Activated CD4-positive, alpha-beta T cell treated with anti-CD3 and anti-CD28 coated beads for 36 hours (primary cell): Measurements from ENCODE around the gene CPNE2. TPM values are rescaled to one million over a fixed set of nuclear protein-coding genes. Genes with fewer than 3 reads are reported as not detected.

Experiments
- ATAC-seq: fragments of 200-7000 bp; cut with Tn5 transposase; one replicate; pipeline ENCODE4 v1.10.0; 2021; ENCODE audit warnings: mild to moderate bottlenecking, moderate library complexity
- CTCF ChIA-PET: fragments of 350-600 bp; sonication (Branson Sonifier 250); formaldehyde crosslinking; loops from one replicate; lab custom pipeline; 2021; ENCODE audit warnings: antibody characterized with exemption; lab: Charles Lee
- POLR2A ChIA-PET: fragments of 350-600 bp; sonication (Branson Sonifier 250); formaldehyde crosslinking; loops from one replicate; lab custom pipeline; 2021; ENCODE audit warnings: antibody characterized with exemption, inconsistent platforms; lab: Charles Lee
- DNase-seq: peaks from one replicate; pipeline ENCODE4 v3.0.0-alpha.2; 2020
- H3K27ac Mint-ChIP-seq: one replicate; pipeline ENCODE4 v1.8.0; 2021; ENCODE audit warnings: mixed read lengths
- H3K27me3 Mint-ChIP-seq: one replicate; pipeline ENCODE4 v1.8.0; 2021; ENCODE audit warnings: mixed read lengths
- H3K36me3 Mint-ChIP-seq: one replicate; pipeline ENCODE4 v1.8.0; 2021; ENCODE audit warnings: low read depth, mixed read lengths
- H3K4me1 Mint-ChIP-seq: one replicate; pipeline ENCODE4 v1.8.0; 2021; ENCODE audit warnings: mixed read lengths
- H3K4me3 Mint-ChIP-seq: one replicate; pipeline ENCODE4 v1.8.0; 2021; ENCODE audit warnings: mild to moderate bottlenecking, moderate library complexity, mixed read lengths
- H3K9me3 Mint-ChIP-seq: one replicate; pipeline ENCODE4 v1.8.0; 2021; ENCODE audit warnings: low read depth, mixed read lengths
- intact Hi-C, 2 experiments: fragments of 100-400 bp; cut with DNase I in 1 of 2; cut with micrococcal nuclease in 1 of 2; formaldehyde crosslinking; loops; one replicate each; pipeline versions ENCODE4 v1.14.2 to v1.15.1; 2022 to 2024; cut with DNase I, micrococcal nuclease
- total RNA-seq, 2 experiments: library from RNA; stranded (reverse); gene quantifications; one replicate each; pipeline ENCODE4 v1.2.3, GENCODE V29; 2021

CPNE2 gene
- total RNA-seq, 2 experiments from 2014 or later: 4.9 to 7.3 TPM

GRCh38 chr16:57196286-57196685 is 103.9 kb downstream of the CPNE2 start:
- Mint-ChIP-seq H3K4me3 (no peak overlapping the region), H3K9me3 (no peaks in the 10 kb centered on the region), H3K27ac (no peak overlapping the region), H3K27me3 (no peaks in the 10 kb centered on the region), H3K4me1 (peaks cover 23% of the 10 kb centered on the region), H3K36me3 (peaks cover 5% of the 10 kb centered on the region)
- ATAC-seq (no peak), DNase-seq (no peak)
- ChIA-PET CTCF (interaction anchor here (1.4 kb wide), 2 partner anchors 9 to 221 kb away, joined by 3 read pairs; no protein-coding TSS in a partner anchor), POLR2A (no interaction called here)
- intact Hi-C loops: no loop called here

GRCh38 chr16:57196753-57197152 is 104.4 kb downstream of the CPNE2 start:
- ChIA-PET CTCF (interaction anchor here (0.7 to 1.4 kb wide), 4 partner anchors 9 to 221 kb away, joined by 3 read pairs; no protein-coding TSS in a partner anchor), POLR2A (interaction anchor here (0.7 kb wide), 1 partner anchor 70 kb away, joined by 3 read pairs; no protein-coding TSS in a partner anchor)
- DNase-seq (no peak), ATAC-seq (no peak)
- H3K4me3 Mint-ChIP-seq: no peak overlapping the region
- H3K4me1 Mint-ChIP-seq: peaks cover 21% of the 10 kb centered on the region
- peaks cover 5% of the 10 kb centered on the region for H3K36me3 Mint-ChIP-seq
- no peak overlapping the region for H3K27ac Mint-ChIP-seq
- intact Hi-C loops: no loop called here
- H3K9me3 Mint-ChIP-seq: no peaks in the 10 kb centered on the region
- H3K27me3 Mint-ChIP-seq: no peaks in the 10 kb centered on the region

Other genes starting within 250 kb of the CPNE2 start
- not detected for gene SLC12A3, start 227.4 kb upstream of the CPNE2 start, total RNA-seq
- 100 to 1,000 TPM; 136 to 195 TPM for gene HERPUD1, start 160.4 kb upstream of the CPNE2 start, total RNA-seq
- under 1 TPM in 1 of 2 experiments, not detected in 1; 0.14 TPM for gene CETP, start 130.6 kb upstream of the CPNE2 start, total RNA-seq
- gene NLRC5, start 103.0 kb upstream of the CPNE2 start, total RNA-seq: 100 to 1,000 TPM; 143 to 175 TPM
- 100 to 1,000 TPM; 111 to 156 TPM for gene PSME3IP1, start 93.5 kb downstream of the CPNE2 start, total RNA-seq
- gene RSPRY1, start 93.7 kb downstream of the CPNE2 start, total RNA-seq: 10 to 100 TPM; 24.6 to 30.2 TPM
- gene ARL2BP, start 152.7 kb downstream of the CPNE2 start, total RNA-seq: 10 to 100 TPM in 1 of 2 experiments, 1 to 10 TPM in 1; 9.9 to 11.1 TPM
- under 1 TPM; 0.30 to 0.33 TPM for gene PLLP, start 192.1 kb downstream of the CPNE2 start, total RNA-seq